Smooth muscle cell (in vitro differentiated cells): Measurements from ENCODE around the gene MAST4. TPM values are rescaled to one million over a fixed set of nuclear protein-coding genes. Genes with fewer than 3 reads are reported as not detected.

Experiments
- DNase-seq: peaks from one replicate; lab custom pipeline; 2025; ENCODE audit not compliant: unreplicated experiment; lab: John Stamatoyannopoulos, UW
- H2AFZ ChIP-seq: fragments of 200-600 bp; sonication (generic); 2 replicates; pipeline ENCODE4 v1.6.0; 2016; ENCODE audit warnings: antibody characterized with exemption, low read depth, mild to moderate bottlenecking
- H3F3A ChIP-seq: fragments of 200-600 bp; sonication (generic); 2 replicates; pipeline ENCODE4 v1.6.0; 2017; ENCODE audit warnings: antibody characterized with exemption, low read depth
- H3K27ac ChIP-seq: fragments of 200-600 bp; sonication (generic); 2 replicates; pipeline ENCODE4 v1.5.1; 2016; ENCODE audit warnings: low read depth, mild to moderate bottlenecking
- H3K27me3 ChIP-seq: fragments of 200-600 bp; sonication (generic); 2 replicates; pipeline ENCODE4 v1.6.1; 2016; ENCODE audit warnings: low read depth, mild to moderate bottlenecking
- H3K36me3 ChIP-seq: fragments of 200-600 bp; sonication (generic); 2 replicates; pipeline ENCODE4 v1.5.1; 2016; ENCODE audit warnings: low read depth
- H3K4me1 ChIP-seq: fragments of 200-600 bp; sonication (generic); 2 replicates; pipeline ENCODE4 v1.5.1; 2016; ENCODE audit warnings: low read depth
- H3K4me2 ChIP-seq: fragments of 200-600 bp; sonication (generic); 2 replicates; pipeline ENCODE4 v1.6.0; 2016; ENCODE audit warnings: mild to moderate bottlenecking
- H3K4me3 ChIP-seq: fragments of 200-600 bp; sonication (generic); 2 replicates; pipeline ENCODE4 v1.5.1; 2016; ENCODE audit warnings: mild to moderate bottlenecking
- H3K79me2 ChIP-seq: fragments of 200-600 bp; sonication (generic); 2 replicates; pipeline ENCODE4 v1.6.0; 2016; ENCODE audit warnings: low read depth, mild to moderate bottlenecking
- H3K9ac ChIP-seq: fragments of 200-600 bp; sonication (generic); 2 replicates; pipeline ENCODE4 v1.6.0; 2016; ENCODE audit warnings: low read depth
- H3K9me3 ChIP-seq: fragments of 200-600 bp; sonication (generic); replicated peaks from 2 replicates; pipeline ENCODE4 v1.5.1; 2016; ENCODE audit warnings: low read depth
- H4K20me1 ChIP-seq: fragments of 200-600 bp; sonication (generic); 2 replicates; pipeline ENCODE4 v1.6.0; 2016; ENCODE audit warnings: low read depth
- CTCF ChIP-seq: fragments of 200-600 bp; sonication (generic); IDR thresholded peaks from 2 replicates; pipeline ENCODE4 v1.5.1; 2017; ENCODE audit warnings: borderline replicate concordance, mild to moderate bottlenecking, antibody characterized with exemption; ENCODE audit not compliant: insufficient read depth, poor library complexity, severe bottlenecking
- WGBS: methylation state at CpG from one replicate; pipeline ENCODE4 v1.1.7; 2016; ENCODE audit warnings: low lambda C conversion rate; 5-methylcytosine and 5-hydroxymethylcytosine counted together
- polyA plus RNA-seq: library from polyadenylated mRNA; unstranded; fragments of >200 nt; fragmentation: Nextera tagmentation; extraction: Ambion mirVana; gene quantifications from 2 replicates; pipeline ENCODE4 v1.2.1, GENCODE V29; 2016
- total RNA-seq: library from RNA; depleted of rRNA; stranded (reverse); fragments of >200 nt; gene quantifications from 2 replicates; pipeline ENCODE4 v1.2.3, GENCODE V29; 2014

MAST4 gene
- total and polyA plus RNA-seq, 2 experiments from 2014 or later = 6.3 to 24.0 TPM

- no peak for TF ChIP-seq CTCF
- Histone ChIP-seq H3K9me3 (no peaks in the 10 kb centered on the region), H3K36me3 (no peaks in the 10 kb centered on the region), H3K27me3 (peaks cover 4% of the 10 kb centered on the region), H3K4me3 (no peak overlapping the region), H3K9ac (no peak overlapping the region), H3F3A (no peaks in the 10 kb centered on the region), H3K27ac (no peak overlapping the region), H3K4me1 (no peaks in the 10 kb centered on the region), H3K4me2 (no peak overlapping the region), H4K20me1 (no peaks in the 10 kb centered on the region), H3K79me2 (no peaks in the 10 kb centered on the region), H2AFZ (no peak overlapping the region)
- WGBS = 73% methylated on average over 3 of the region's 3 CpGs
- no peak for DNase-seq
These were observed 206.7 kb downstream of the MAST4 start for GRCh38 chr5:66802941-66803340.

DNA sequence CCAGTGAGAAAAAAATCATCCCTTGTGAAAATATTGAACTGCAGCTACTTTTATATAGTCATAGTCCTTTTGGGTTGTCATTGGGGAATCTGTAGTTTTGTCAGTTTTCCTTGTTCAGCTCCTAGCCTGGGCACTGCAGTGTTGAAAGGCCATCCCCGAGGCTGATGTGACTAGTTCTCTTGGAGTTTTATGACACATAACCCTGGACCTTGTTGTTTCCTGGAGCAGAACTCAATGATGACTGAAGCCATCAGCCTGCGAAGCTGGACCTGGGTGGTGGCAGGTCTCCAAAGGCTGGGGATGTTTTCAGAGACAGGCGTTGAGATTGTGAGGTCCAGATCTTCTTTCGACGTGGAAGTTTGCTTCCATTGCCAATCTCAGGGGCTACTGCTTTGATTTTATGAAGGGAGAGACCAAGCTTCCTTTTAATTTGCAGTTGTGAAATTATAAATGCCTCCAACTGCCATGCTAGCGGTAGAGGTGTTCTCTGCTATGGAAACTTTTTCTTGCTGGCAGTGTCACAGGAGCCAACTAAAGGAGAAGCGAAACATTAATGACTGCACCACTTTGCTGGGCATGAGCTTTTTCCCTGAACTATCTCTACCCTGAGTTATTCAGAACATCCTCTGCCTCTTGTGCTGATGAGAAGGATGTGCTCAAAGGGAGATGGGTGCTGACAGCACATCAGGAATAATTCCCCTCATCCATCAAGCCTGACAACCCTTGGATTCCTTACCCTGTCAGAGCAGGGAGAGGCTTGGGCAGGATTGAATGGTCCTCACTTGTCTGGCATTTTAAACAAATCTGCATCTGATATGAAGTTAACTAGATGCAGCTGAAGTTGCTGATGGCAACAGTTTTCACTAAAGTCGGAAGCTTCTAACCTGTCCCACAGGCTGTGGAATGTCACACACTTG lies 209.6 kb downstream of the MAST4 start:
- Histone ChIP-seq H3K36me3 (no peaks in the 10 kb centered on the region), H3K9ac (no peak overlapping the region), H3K79me2 (no peaks in the 10 kb centered on the region), H3K4me2 (no peak overlapping the region), H3K9me3 (no peaks in the 10 kb centered on the region), H3K27me3 (peaks cover 4% of the 10 kb centered on the region), H3F3A (no peaks in the 10 kb centered on the region), H2AFZ (no peak overlapping the region), H3K4me3 (no peak overlapping the region), H4K20me1 (no peaks in the 10 kb centered on the region), H3K27ac (no peak overlapping the region), H3K4me1 (no peaks in the 10 kb centered on the region)
- TF ChIP-seq CTCF = no peak
- no peak for DNase-seq
- WGBS = 84% methylated on average over 8 of the region's 8 CpGs

DNA sequence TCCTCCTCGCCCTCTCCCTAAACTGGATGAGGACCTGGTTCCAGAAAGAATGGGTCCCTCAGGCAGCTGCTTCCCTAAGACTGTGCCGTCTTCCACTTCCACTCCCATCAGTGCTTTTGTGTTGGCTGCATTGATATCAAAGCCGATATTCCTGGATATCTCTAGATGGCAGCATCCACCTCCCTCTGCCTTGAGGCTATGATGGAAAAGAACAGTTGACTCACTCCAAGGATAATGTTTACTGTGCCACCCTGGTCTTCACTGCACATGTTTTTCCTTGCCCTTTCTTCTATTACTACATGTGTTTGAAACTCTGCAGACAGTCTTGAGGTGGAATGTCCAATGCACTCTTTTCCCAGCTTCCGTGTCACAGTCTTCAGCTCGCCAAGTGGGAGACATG lies 211.6 kb downstream of the MAST4 start:
- H3K79me2 ChIP-seq = no peaks in the 10 kb centered on the region
- no peak overlapping the region for H2AFZ ChIP-seq
- no peaks in the 10 kb centered on the region for H3K36me3 ChIP-seq
- no peak for DNase-seq
- H3K4me1 ChIP-seq = no peaks in the 10 kb centered on the region
- H3K4me3 ChIP-seq = no peak overlapping the region
- no peaks in the 10 kb centered on the region for H4K20me1 ChIP-seq
- H3K4me2 ChIP-seq = no peak overlapping the region
- no peaks in the 10 kb centered on the region for H3K27me3 ChIP-seq
- no peaks in the 10 kb centered on the region for H3F3A ChIP-seq
- 79% methylated on average over 5 of the region's 5 CpGs for WGBS
- no peak overlapping the region for H3K27ac ChIP-seq
- no peak overlapping the region for H3K9ac ChIP-seq
- peak; percentile 14 for TF ChIP-seq CTCF
- no peaks in the 10 kb centered on the region for H3K9me3 ChIP-seq

DNA sequence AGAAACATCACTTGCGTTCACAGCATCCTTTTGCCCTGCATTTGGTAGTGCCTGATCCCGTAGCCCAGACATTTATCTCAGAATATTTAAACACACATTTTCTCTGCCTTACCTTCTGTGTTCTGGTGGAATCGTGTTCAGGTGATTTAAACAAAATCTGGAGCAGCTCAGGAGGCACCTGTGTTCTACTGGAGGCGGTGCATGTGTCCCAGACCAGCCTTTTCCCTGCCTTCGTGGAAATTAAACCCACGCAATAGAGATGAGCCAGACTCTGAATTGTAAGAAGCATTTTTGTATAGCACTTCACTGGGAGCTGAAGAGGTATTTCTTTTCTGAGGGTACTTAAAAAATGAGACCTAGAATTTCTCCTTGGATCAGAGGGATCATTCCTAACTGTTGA lies 212.5 kb downstream of the MAST4 start:
- Histone ChIP-seq H3K27ac (no peak overlapping the region), H4K20me1 (no peaks in the 10 kb centered on the region), H3K4me2 (no peak overlapping the region), H3K9ac (no peak overlapping the region), H3F3A (no peaks in the 10 kb centered on the region), H3K27me3 (no peaks in the 10 kb centered on the region), H3K36me3 (no peaks in the 10 kb centered on the region), H3K79me2 (no peaks in the 10 kb centered on the region), H3K4me3 (no peak overlapping the region), H3K4me1 (no peaks in the 10 kb centered on the region), H3K9me3 (no peaks in the 10 kb centered on the region), H2AFZ (no peak overlapping the region)
- no peak for TF ChIP-seq CTCF
- WGBS = 91% methylated on average over 6 of the region's 6 CpGs
- DNase-seq = no peak
